ENCODE results near the gene MILR1.
"Not testable (repeated sequence)": the region's sequence is repeated elsewhere in the genome, so short reads cannot be mapped to it uniquely, and the experiment has no call there.

The MILR1 gene, protein sequence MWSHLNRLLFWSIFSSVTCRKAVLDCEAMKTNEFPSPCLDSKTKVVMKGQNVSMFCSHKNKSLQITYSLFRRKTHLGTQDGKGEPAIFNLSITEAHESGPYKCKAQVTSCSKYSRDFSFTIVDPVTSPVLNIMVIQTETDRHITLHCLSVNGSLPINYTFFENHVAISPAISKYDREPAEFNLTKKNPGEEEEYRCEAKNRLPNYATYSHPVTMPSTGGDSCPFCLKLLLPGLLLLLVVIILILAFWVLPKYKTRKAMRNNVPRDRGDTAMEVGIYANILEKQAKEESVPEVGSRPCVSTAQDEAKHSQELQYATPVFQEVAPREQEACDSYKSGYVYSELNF

DNA sequence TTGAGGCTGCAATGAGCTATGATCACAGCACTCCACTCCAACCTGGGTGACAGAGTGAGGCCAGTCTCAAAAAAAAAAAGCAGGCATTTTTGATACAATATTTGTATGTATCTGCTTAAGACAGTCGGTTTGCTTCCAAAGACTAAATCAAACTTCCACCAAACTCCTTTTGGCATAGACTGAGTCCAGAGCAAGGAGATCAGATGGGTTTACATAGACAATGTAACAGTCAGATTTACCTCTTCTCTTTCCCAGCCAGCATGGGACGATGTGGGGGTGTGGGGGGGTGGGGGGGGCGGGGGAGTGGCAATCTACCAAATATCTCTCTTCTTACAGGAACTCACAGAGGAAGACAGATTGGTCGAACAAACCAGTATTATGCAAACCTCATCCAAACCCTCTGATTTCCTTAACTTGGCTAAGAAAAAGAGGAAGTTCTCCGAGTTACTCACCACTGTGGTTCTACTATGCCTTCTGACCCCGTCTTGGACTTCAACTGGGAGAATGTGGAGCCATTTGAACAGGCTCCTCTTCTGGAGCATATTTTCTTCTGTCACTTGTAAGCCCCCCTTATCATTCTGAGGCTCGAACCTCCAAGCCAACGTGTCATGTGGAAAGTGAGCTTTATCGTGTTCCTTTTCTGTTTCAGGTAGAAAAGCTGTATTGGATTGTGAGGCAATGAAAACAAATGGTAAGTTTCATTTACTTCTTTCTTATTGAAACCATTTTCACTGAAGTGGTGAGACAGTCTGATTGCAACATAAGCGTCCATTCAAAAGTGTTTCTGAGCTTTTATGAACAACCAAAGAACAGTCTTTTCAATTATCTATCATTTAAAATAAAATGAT lies at the start of gene MILR1:
MILR1 (plus strand) TSS at position 451 of the 848 bp plus-strand sequence; CDS start at position 505, 54 bp downstream.
- DNase-seq = no peak

- DNase-seq = no peak
These were observed 49.2 kb upstream of the MILR1 start for GRCh38 chr17:64399767-64400156.

- no peak for DNase-seq
These were observed 48.3 kb upstream of the MILR1 start for GRCh38 chr17:64400642-64401041.

DNA sequence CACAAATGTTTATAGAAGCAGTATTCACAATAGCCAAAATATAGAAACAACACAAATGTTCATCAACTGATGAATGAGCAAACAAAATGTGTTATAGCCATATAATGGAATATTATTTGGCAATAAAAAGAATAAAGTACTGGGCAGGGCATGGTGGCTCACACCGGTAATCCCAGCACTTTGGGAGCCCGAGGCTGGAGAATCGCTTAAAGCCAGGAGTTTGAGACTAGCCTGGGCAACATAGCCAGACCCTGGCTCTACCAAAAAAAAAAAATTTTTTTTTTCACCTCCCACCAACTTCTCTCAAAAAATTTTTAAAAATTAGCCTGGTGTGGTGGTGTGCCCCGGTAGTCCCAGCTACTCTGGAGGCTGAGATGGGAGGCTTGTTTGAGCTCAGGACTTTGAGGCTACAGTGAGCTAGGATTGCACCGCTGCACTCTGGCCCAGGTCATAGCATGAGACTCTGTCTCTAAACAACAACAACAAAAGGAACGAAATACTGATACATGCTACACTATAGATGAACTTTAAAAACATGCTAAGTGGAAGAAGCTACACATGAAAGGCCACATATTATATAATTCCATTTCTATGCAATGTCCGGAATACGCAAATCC lies 47.6 kb upstream of the MILR1 start:
- no peak for DNase-seq

DNA sequence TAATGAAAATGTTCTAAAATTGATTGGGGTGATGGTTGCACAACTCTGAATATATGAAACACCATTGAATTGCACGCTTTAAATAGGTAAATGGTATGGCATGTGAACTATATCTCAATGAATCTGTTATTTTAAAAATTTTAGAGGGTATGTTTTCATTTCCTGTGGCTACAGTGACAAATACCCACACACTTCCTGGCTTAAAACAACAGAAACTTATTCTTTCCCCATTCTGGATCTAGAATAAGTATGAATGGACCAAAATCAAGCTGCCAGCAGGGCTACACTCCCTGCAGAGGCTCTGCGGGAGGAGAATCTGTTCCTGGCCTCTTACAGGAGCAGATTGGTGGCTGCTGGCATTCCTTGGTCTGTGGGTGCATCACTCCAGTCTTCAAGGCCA lies 47.0 kb upstream of the MILR1 start:
- no peak for DNase-seq

DNA sequence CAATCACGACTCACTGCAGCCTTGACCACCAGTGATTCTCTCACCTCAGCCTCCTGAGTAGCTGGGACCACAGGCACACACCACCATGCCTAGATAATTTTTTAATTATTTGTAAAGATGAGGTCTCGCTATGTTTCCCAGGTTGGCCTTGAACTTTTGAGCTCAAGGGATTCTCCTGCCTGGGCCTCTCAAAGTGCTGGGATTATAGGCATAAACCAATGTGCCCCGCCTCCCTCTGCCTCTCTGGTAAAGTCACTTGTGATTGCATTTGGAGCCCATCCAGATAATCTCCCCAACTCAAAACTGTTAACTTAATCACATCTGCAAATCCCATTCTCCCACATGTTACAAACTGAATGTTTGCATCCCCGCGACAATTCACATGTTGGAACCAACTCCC lies 46.4 kb upstream of the MILR1 start:
- DNase-seq = no peak

- DNase-seq = no peak
These were observed 44.9 kb upstream of the MILR1 start for GRCh38 chr17:64403881-64404460.

DNA sequence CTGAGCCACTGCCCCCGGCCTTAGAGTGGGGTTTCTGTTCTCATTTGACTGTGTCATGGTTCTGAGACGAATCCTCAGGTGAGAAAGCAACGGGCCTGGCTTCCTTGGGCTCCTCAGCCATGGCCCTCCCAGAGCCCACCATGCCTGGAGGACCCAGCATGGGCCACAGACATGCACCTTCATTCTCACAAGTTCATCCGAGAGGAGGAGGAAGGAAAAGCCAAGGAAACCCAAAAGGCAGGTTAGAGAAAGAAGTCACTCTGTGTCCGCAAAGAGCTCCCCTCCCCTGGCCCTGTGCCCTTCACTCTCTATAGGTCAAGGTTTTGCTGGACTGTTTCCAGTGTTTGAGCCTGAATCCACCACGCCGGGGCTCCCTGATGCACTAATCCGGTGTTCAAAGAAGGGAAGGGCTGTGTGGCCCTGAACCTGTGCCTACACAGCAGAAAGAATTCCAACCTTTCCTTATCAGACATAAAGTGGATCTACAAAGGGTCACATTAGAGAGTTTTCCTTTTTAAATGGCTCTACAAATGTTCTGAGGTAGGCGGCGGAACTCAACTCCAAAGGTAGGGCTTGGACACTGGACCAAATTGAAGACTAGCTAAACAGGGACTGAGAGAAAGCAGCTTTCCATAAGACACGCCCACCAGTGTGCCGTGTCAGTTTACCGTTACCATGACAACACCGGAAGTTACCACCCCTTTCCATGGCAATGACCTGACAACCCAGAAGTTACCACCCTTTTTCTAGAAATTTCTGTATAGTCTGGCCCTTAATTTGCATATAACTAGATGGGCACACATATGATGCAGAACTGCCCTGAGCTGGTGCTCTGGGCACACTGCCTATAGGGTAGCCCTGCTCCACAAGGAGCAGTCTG lies 42.4 kb upstream of the MILR1 start:
- DNase-seq = no peak

GRCh38 chr17:64410750-64411490 lies 38.0 kb upstream of the MILR1 start:
- DNase-seq = no peak

DNA sequence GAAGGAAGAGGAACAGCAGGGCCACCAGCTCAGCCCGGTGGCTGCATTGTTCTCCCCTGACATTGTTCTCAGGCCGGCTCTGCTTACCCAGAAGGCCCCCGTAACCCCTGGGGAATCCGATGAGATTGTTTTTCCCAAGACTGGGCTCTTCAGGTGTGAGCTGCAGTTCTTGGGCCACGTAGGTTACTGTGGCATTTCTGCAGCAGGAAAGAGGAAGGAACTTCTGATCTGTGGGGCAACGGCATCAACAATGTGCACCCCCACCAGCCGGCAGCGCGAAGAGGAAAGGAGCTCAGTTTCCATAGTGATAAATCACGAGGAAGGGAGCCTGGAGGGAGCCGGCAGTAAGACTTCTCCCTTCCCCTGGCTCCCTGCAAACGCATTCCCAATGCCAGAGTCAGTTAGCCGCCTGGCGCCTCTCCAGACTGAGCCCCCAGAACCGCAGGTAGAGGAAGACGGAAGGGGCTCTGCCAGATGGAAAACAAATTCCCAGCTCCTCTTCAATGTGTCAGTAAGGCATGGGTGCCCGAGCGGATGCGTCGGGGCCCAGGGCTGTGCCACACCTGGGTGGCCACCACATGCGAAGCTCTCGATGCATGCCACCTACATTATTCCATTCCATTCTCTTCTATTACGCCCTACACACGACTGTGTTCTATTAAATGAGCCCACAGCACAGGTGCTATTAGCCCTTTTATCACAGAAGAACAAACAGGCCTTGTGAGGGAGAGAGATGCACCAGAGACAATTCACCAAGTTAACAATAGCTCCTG lies 36.7 kb upstream of the MILR1 start:
- DNase-seq = peak; percentile 72

DNA sequence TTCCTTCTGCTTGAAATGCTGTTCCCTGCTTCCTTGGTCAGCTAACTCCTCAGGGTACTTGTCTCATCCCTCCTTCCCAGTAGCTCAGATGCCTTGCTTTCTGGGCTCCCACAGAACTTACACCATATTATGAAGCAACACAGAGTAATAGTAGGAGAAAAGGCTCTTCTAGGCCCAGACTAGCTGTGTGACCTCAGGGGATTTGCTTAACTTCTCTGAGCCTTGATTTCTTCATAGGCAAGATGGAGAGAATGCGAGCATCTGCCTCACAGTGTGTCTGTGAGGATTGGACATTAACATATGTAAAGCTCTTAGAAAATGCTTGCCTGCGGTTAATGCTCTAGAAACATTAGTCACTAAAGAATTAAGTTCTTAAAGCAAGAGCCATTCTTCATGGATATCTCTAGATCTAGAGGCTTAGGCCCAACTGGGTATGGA lies 36.0 kb upstream of the MILR1 start:
- DNase-seq = no peak

DNA sequence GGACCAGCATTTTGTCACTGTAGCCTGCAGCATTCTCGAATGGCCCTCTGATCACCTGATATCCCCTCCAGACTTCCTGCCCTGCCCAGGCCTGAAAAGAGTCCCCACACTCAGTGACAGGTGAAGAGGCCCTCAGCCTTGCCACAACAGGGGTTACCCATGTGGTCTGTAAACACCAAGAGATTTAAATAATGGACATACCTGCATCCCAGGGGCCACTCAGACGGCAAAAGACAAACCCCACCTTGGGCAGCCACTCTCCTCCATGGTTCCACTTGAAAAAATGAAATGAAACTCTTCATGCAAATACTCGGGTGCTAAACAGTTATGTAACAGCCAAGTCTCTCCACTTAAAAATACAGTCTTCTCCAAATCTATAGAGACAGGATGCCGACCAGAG lies 35.4 kb upstream of the MILR1 start:
- no peak for DNase-seq

GRCh38 chr17:64418506-64419339 lies 30.2 kb upstream of the MILR1 start:
- peak; percentile 82 for DNase-seq

DNA sequence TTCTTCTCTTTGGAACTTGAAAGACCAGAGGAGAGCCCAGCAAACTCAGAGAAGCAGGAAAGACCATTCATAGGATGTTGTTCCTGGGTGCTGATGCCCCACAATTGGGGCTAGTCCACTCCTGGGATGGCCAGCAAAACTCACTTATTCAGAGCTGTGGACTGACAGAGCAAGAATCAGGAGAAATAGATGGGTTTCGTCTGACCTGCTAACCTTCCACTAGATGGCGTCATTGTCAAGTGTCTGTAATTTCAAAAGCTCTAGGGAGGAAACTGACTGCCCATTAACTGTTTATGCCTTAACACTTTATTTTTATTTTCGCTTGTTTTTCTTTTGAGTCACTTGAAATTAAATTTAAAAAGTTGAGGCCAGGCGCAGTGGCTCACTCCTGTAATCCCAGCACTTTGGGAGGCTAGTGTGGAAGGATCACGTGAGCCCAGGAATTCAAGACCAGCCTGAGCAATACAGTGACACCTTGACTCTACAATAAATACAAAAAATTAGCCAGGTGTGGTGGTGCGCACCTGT lies 28.7 kb upstream of the MILR1 start:
- peak; percentile 74 for DNase-seq

DNA sequence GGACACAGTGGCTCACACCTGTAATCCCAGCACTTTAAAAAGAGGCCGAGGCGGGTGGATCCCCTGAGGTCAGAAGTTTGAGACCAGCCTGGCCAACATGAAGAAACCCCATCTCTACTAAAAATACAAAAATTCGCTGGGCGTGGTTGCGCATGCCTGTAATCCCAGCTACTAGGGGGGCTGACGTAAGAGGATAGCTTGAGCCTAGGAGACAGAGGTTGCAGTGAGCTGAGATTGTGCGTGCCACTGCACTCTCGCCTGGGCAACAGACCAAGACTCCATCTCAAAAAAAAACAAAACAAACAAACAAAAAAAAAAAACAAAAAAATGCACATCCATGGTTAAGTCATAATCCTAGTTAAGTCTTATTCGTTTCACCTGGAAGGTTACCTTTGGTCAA lies 26.8 kb upstream of the MILR1 start:
- DNase-seq = not testable (repeated sequence)

GRCh38 chr17:64423881-64424280 lies 25.0 kb upstream of the MILR1 start:
- no peak for DNase-seq

DNA sequence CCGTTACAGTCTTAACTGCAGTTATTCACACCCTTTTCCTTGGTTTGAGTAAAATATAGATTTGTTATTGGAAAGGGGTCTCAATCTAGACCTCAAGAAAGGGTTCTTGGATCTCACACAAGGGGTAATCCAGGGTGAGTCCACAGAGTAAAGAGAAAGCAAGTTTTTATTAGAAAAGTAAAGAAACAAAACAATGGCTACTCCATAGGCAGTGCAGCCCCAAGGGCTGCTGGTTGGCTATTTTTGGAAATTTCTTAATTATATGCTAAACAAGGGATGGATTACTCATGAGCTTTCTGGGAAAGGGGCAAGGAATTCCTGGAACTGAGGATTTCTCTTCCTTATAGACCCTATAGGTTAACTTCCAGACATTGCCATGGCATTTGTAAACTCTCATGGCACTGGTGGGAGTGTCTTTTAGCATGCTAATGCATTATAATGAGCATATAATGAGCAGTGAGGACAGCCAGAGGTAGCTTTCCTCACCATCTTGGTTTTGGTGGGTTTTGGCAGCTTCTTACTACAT lies 24.5 kb upstream of the MILR1 start:
- no peak for DNase-seq

GRCh38 chr17:64425191-64425590 lies 23.7 kb upstream of the MILR1 start:
- DNase-seq = no peak

- no peak for DNase-seq
These were observed 22.3 kb upstream of the MILR1 start for GRCh38 chr17:64426596-64426995.
